GM19467 (cell line): ENCODE results near the gene C11orf54.
"Not testable (repeated sequence)": the region's sequence is repeated elsewhere in the genome, so short reads cannot be mapped to it uniquely, and the experiment has no call there.

Source experiments
- ATAC-seq: cut with Tn5 transposase; IDR thresholded peaks from one replicate; pipeline ENCODE4 v1.9.1; 2021; ENCODE audit warnings: mild to moderate bottlenecking, moderate library complexity; ENCODE audit not compliant: unreplicated experiment

Gene C11orf54

DNA sequence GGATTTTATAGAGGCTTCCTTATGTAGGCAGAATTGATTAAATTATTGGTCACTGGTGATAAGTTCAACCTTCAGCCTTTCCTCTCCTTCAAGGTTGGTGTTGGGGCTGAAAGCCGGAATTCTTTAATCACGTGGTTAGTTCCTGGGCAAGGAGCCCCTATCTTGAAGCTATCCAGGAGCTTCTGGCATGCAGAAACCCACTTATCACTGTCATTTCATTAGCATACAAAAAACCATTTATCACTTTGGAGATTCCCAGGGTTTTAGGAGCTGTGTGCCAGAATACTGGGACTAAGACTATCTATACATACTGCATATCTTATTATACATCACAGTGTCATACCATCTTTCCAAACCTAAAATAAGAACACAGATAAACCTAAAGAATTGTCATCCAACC is 24.1 kb downstream of the C11orf54 start:
- ATAC-seq = no peak

DNA sequence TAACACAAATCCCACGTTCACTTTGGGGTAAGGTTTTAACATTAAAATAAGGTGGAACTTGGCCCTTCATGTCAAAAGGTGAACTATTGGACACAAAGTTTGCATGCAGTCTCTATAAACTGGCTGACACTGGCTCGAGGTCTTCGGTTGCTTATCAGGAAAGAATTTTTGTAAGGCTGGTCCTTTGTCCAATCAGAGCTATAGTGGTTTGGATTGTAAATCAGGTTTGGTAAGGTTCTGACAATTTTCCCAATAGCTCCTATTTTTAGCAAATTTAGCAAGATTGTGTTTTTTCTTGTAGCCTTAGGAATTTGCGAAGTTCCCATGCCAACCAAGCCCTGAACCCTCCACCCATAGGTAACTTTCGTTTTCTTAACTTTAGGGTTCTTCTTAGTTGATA is 25.0 kb downstream of the C11orf54 start:
- no peak for ATAC-seq

DNA sequence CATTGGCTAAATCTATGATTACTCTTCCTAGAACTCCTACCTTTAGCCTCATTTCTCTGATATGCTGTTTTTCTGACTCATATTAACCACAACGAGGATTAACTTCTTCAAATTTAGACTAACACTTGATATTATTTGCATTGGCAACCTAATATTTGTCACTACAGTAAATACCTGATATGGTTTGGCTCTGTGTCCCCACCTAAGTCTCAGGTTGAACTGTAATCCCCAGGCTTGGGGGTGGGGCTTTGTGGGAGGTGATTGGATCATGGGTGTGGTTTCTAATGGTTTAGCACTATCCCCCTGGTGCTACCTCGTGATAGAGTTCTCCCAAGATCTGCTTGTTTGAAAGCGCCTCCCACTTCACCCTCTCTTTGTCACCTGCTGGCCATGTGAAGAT is 25.5 kb downstream of the C11orf54 start:
- ATAC-seq = no peak

DNA sequence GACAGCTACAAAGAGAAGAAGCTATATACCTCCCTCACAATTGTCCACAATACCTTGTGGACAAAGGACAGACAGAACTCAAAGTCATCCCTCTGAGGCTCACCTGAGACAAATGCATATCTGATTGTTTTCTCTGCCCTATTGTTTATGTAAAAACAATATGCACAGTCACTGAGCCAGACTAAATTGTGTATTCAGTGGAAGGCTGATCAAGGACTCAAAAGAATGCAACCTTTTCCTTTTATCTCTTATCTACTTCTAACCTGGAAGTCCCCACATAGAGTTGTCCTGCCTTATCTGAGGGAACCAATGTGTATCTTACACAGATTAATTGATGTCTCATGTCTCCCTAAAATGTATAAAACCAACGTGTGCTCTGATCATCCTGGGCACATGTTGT is 28.7 kb downstream of the C11orf54 start:
- ATAC-seq = no peak

DNA sequence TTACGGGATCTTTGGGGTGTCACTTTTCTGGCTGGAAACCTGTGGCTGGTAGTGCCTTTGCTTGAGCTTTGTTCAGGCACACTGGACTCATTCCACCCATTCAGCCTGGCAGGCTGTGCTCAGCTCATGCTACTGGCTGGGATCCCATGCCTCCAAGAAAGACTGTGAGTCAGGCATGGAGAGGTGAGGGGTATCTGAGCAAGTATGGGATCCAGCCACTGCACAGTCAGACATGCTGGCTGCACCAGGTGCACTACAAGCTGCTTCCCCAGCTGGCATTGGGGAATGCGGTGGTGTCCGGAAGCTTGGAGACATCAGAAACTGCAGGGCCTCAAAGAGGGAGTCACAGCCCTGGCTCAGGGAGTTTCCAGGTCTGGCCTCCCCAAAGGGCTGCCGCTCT is 30.7 kb downstream of the C11orf54 start:
- no peak for ATAC-seq

DNA sequence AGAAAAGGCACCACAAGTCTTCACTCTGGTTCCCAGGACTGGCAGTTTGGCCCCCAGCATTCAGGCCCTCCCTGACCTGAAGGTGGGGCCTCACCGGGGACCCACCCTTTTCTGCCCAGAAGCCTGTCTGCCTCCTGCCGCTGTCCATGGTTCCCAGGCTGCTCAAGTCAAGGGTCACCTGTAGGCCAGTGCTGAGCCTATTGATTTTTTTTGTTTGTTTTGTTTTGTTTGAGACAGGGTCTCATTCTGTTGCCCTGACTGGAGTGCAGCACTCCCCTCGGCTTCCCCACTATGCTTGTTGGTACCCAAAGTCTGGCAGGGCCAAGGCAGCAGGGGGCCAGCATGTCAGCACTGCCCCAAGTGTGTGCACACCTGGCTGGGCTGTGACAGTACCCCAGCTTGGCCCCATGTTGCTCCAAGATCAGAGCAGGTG is 31.6 kb downstream of the C11orf54 start:
- ATAC-seq = no peak

DNA sequence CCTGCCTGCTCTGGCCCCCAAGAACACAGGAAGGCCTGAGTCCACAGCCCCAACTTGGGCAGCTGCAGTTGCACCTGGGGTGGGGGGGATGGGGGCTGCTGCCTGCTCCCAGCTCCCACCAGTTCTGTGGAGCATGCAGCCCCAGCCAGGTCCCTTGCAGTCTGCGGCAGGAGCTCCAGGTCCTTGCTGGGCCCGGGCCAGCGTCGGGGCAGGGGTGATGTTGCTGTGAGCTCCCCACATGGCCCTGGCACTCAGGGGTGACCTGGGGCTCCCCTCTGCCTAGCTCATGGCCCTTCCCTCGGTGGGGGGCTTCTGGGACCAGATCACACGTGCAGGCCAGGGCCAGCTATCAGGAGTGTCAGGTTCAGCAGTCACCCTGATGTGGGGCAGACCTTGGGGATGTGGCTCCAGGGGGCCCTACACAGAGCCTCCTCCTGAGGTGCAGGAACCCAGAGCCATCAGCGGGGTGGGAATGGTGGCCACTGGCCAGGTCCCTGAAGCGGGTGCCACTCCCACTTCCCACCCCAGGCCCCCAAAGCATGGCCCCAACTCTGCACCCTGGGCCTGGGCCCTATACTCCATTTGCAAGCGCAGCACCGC is 32.2 kb downstream of the C11orf54 start:
- no peak for ATAC-seq

DNA sequence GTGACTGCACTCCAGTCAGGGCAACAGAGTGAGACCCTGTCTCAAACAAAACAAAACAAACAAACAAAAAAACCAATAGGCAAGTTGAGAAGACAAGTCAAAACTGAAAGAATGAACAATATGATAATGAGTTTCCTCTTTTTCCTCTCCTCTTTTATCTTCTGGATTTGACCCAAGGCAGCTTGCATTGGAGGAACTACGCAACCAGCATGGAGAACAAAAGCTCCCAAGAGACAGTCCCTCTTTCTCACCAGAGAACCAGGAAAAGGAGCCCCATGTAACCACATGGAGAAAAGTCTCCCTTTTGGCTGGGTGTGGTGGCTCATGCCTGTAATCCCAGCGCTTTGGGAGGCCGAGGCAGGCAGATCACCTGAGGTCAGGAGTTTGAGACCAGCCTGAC is 33.1 kb downstream of the C11orf54 start:
- ATAC-seq = not testable (repeated sequence)

DNA sequence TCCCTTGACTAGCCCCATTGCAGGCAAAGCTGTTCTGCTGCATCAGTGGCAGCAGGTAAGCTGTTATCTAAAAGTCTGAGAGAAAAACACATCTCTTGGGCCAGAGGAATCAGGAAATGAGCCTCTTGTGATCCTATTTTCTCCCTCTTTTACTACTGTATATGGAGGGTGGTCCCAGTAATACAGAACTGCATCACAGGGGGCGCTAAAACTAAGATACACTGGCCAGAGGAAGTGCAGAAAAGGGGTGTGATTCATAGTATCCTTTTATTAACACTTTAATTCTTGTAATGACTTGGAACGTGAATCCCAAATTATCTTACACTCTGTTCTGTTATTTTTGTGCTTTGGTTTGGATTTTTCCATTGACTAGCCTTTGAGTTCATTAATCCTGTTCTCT is 33.8 kb downstream of the C11orf54 start:
- no peak for ATAC-seq

DNA sequence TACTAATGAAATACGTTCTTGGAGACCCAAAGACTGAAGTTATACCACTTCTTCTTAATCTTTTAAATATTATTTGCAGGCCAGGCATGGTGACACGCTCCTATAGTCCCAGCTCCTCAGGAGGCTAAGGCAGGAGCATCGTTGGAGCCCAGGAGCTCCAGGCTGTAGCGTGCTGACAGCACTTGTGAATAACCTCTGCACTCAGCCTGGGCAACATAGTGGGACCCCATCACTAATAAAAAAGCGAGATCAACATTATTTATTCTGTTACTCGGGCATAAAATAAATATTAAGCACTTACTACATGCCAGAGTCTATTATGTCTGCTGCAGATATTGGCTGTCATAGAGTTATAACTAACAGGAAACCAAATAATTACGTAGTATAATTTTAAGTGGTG is 41.9 kb downstream of the C11orf54 start:
- no peak for ATAC-seq

DNA sequence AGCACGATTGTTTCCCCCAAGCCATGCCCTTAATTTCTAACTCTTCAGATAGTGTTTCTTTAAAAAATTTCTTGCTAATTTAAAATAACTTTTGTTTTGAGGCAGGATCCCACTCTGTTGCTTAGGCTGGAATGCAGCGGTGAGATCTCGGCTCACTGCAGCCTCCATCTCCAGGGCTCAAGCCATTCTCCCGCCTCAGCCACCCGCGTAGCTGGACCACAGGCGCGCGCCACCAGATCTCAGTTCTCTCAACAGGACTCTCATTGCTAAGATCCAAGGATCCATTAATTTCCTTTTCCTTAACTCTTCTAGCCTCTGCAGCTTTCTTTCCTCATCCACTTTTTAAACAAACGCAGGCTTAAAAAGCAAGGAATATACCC is 42.3 kb downstream of the C11orf54 start:
- peak; percentile 44 for ATAC-seq

DNA sequence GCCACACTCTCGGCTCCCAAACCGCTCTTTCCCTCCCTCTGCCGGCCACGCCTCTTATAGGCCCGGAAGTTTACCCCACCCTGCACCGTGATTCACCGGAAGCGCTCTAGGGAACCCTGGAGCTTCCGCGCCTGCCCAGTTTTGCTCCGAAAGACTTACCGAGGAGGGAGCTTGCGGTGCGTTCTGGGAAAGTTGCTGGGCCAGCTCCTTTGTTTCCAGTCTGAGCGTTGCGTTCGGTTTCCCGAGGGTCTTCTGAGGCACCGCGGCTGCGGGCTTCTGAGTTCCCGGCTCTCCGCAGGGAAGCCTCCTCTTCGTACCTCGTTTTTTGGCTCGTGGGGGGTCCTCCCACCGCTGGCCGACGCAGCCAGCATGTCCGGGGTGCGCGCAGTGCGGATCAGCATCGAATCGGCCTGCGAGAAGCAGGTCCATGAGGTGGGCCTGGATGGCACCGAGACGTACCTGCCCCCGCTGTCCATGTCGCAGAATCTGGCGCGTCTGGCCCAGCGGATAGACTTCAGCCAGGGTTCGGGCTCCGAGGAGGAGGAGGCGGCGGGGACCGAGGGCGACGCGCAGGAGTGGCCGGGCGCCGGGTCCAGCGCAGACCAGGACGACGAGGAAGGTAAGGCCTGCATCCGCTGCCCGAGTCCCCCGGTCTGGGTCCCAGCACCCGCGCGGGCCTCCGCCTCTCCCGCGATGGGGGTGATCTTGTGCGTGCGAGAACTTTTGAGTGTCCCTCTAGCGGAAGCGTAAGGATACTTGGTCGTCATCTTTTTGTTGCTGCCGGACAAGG is 42.9 kb downstream of the C11orf54 start, which contains the start of gene MED17:
Gene MED17 (plus strand): TSS at position 138 of the 790 bp plus-strand sequence. CDS start 232 bp downstream, at position 370.
- ATAC-seq = peak; percentile 96

DNA sequence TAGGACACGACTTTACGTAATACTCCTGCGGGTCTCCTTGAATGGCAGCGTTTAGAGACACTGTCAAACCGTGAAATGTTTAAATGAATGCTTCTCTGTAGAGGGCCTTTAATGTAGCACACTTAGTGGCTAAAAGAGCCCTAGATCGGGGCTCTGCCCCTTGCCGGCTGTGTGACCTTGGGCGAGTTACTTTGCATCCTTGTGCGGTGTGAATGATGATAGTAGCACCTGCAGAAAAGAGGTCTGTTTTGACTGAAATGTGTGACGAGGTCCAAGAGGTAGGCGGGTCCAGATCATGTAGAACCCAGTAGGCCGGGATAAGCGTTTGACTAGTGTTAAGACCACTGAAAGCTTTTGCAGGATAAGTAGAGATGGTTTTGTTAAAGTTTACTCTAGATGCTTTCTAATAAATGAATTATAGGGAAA is 43.5 kb downstream of the C11orf54 start:
- ATAC-seq = peak; percentile 25

DNA sequence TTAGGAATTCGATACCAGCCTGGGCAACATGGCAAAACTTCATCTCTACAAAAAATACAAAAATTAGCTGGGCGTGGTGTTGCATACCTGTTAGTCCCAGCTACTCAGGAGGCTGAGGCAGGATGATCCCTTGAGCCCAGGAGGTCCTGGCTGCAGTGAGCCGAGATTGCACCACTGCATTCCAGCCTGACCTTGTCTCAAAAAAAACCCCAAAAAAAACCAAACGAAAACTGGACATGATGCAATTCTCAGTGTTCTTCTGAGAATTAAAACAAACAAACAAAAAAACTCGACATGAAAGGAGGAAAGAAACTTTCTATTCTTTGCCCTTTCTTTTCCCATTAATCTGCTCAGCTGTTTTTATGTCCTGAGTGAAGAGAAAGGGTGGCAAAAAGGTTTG is 50.0 kb downstream of the C11orf54 start:
- no peak for ATAC-seq

DNA sequence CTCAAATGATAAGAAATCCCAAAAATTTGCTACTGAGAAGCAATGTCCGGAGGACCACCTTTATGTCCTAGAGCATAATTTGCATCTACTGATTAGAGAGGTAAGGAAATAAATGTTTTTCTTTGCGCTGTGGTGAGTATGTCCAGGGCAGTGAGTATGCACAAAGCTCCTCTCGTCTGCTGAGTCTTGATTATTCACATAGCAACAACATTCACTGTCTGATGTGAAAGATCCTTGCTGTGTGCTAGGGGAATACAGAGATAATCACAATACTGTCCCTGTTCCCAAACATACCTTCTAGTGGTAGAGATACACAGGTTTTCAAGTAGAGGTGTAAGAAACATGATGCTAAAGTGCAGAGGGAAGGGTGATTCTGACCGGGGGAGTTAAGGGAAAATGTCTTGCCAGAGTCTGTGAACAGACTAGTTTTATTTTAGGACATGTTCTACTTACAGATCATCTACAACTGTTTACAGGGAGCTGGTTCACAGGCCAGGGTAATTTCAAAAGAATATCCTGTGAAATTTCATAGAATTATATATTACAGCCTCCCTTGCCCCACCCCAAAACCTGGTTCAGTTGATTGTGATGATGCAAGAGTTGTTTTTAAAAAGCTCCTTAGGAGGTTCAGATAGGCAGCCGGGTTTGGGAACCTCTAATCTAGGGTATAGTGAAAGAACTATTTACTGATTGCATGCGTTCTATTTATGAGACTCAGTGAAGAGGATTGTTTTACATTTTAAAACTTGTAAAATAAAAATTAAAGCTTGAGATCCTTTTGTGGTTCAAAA is 55.2 kb downstream of the C11orf54 start:
- no peak for ATAC-seq

DNA sequence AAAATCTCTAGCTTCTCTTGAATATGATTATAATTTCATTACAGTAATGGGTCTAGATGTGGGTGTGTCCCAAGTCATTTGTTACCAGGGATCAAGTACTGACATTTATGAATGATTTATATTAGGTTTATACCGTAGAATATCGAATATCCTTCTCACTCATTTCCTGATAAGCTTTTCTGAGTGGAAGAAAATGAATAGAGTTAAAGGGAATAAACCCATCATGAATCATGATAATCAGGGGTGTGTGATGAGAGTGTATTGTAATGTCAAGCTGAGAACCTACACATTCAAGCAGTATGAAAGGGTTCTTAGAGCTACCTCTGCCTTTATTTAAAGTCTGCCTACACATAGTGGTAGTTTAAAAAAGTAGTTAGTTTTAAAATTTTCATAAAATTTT is 59.9 kb downstream of the C11orf54 start:
- ATAC-seq = no peak

DNA sequence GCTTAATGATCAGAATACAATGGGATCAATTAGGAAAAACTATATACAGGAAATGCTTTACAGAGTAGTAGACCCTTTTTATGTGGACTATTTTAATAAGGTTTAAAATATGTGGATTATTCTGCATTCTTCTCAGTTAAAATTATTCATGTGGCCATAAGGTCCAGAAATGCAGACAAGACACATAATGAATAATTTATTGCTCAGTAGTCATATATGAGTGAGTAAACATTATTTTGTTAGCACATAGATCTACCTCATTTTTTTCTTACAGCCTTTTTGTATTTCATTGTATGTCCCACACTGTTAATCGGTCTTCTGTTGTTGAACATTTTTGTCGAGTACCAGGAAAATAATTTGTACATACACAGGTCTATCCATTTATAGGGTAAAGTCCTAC is 63.4 kb downstream of the C11orf54 start:
- ATAC-seq = no peak

DNA sequence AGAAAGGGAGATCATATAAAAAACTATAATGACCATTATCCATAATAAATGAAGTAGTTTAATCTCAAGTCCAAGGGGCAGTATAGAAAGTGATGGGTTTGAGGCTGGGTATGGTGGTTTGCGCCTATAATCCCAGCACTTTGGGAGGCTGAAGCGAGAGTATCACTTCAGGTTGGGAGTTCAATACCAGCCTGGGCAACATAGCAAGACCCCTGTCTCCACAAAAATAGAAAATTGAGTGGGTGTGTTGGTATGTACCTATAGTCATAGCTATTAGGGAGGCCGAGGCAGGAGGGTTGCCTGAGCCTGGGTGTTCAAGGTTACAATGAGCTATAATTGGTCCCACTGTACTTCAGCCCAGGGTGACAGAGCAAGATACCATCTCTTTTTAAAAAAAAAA is 66.5 kb downstream of the C11orf54 start:
- ATAC-seq = no peak

DNA sequence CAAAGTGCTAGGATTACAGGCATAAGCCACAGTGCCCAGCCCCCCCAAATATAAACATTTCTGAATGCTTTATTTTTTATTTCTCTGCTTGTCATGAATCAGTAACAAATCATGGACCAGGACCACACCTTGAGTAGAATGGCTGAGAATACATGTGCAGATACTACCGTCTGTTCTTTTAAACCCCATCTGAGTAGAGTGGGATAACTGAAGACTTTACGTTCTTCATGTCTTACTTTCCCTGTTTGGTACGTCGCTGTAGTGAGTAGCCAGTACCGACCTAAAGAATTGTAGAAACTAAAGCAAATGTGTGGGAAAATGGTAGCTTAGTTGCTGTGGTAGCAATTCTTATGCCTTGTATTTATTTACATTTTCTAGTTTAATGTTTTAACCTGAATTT is 72.5 kb downstream of the C11orf54 start:
- ATAC-seq = no peak
